Activated B cell treated with CpG ODN at 0.5 μM for 24 hours (primary cell): ENCODE measurements around the gene COG5. TPM values are rescaled to one million over a fixed set of nuclear protein-coding genes. Genes with fewer than 3 reads are reported as not detected.

Experiments
- ATAC-seq: fragments of 200-7000 bp; cut with Tn5 transposase; one replicate; pipeline ENCODE4 v1.10.0; 2021; ENCODE audit warnings: low read depth, mild to moderate bottlenecking, moderate library complexity
- CTCF ChIA-PET: fragments of 350-600 bp; sonication (Branson Sonifier 250); formaldehyde crosslinking; loops from one replicate; lab custom pipeline; 2021; ENCODE audit warnings: antibody characterized with exemption; lab: Charles Lee
- POLR2A ChIA-PET: fragments of 350-600 bp; sonication (Branson Sonifier 250); formaldehyde crosslinking; loops from one replicate; lab custom pipeline; 2021; ENCODE audit warnings: antibody characterized with exemption; lab: Charles Lee
- DNase-seq: peaks from one replicate; pipeline ENCODE4 v3.0.0; 2022
- H3K27ac Mint-ChIP-seq: one replicate; pipeline ENCODE4 v1.8.0; 2020; ENCODE audit warnings: mixed read lengths
- H3K27me3 Mint-ChIP-seq: one replicate; pipeline ENCODE4 v1.8.0; 2021; ENCODE audit warnings: mixed read lengths
- H3K36me3 Mint-ChIP-seq: one replicate; pipeline ENCODE4 v1.8.0; 2021; ENCODE audit warnings: low read depth, mixed read lengths
- H3K4me1 Mint-ChIP-seq: one replicate; pipeline ENCODE4 v1.8.0; 2021; ENCODE audit warnings: mixed read lengths
- H3K4me3 Mint-ChIP-seq: one replicate; pipeline ENCODE4 v1.8.0; 2020; ENCODE audit warnings: mild to moderate bottlenecking, mixed read lengths
- H3K9me3 Mint-ChIP-seq: one replicate; pipeline ENCODE4 v1.8.0; 2020; ENCODE audit warnings: mixed read lengths
- intact Hi-C: fragments of 100-400 bp; cut with micrococcal nuclease; formaldehyde crosslinking; loops from one replicate; pipeline ENCODE4 v1.15.1; 2024
- total RNA-seq: library from RNA; stranded (reverse); gene quantifications from 2 replicates; pipeline ENCODE4 v1.2.3, GENCODE V29; 2022
- TF ChIP-seq, protein P1 (sequence below): fragments of 200-600 bp; IDR thresholded peaks from one replicate; pipeline ENCODE4 v1.8.0; 2022; ENCODE audit warnings: antibody characterized with exemption, mild to moderate bottlenecking

Gene COG5
- total RNA-seq, 1 donor from 2014 or later, result 47.0 TPM

DNA sequence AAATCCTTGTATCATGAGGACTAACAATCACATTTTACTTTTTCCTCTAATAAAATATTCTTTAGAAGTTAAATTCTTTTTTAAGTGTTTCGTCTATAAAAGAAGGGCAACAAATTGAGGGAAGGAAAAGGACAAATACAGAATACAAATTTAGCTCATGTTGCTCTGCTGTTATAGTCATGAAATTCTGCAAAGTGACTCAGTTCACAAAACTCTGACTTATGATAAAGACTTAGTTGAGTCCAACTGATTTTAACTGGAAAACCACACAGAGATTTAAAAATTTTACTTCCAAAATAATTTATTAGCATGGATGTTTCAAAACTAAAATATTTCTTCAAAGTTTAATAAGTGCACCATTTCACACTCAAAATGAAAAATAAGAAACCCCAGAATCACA lies 168.9 kb downstream of the COG5 start:
- intact Hi-C loops, result no loop called here

DNA sequence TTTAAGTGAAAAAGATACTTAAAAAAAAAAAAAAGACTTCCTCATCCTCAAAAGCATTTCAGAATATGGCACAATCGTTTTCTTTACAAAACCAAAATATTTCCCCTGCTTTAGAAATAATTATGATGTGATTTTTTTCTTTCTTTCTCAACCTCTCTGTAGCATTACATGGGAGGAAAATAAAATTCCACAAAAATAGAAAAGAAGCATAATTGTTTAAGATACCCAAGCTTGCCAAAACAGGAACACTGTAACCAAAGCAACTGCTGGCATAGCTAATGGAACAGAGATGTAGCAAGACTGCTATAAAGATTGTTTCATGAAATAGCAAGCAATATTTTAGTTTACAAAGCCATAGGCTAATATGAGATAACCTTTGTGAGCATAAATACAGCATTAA lies 169.4 kb downstream of the COG5 start:
- CTCF ChIA-PET, result no interaction called here
- TF ChIP-seq, protein P1, sequence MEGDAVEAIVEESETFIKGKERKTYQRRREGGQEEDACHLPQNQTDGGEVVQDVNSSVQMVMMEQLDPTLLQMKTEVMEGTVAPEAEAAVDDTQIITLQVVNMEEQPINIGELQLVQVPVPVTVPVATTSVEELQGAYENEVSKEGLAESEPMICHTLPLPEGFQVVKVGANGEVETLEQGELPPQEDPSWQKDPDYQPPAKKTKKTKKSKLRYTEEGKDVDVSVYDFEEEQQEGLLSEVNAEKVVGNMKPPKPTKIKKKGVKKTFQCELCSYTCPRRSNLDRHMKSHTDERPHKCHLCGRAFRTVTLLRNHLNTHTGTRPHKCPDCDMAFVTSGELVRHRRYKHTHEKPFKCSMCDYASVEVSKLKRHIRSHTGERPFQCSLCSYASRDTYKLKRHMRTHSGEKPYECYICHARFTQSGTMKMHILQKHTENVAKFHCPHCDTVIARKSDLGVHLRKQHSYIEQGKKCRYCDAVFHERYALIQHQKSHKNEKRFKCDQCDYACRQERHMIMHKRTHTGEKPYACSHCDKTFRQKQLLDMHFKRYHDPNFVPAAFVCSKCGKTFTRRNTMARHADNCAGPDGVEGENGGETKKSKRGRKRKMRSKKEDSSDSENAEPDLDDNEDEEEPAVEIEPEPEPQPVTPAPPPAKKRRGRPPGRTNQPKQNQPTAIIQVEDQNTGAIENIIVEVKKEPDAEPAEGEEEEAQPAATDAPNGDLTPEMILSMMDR, result no peak
- Mint-ChIP-seq H3K27me3 (no peaks in the 10 kb centered on the region), H3K4me3 (no peak overlapping the region), H3K36me3 (peaks cover 25% of the 10 kb centered on the region), H3K27ac (no peak overlapping the region), H3K9me3 (no peaks in the 10 kb centered on the region), H3K4me1 (no peaks in the 10 kb centered on the region)
- DNase-seq (no peak), ATAC-seq (no peak)
- intact Hi-C loops, result no loop called here
- POLR2A ChIA-PET, result no interaction called here

More for the DNA sequence above, 168.9 kb downstream of the COG5 start:
- H3K27me3 Mint-ChIP-seq, result no peaks in the 10 kb centered on the region
- TF ChIP-seq, protein P1, result no peak
- peaks cover 30% of the 10 kb centered on the region for H3K36me3 Mint-ChIP-seq
- DNase-seq (no peak), ATAC-seq (no peak)
- H3K4me3 Mint-ChIP-seq, result no peak overlapping the region
- no peaks in the 10 kb centered on the region for H3K4me1 Mint-ChIP-seq
- CTCF ChIA-PET, result no interaction called here
- H3K27ac Mint-ChIP-seq, result no peak overlapping the region
- POLR2A ChIA-PET, result no interaction called here
- H3K9me3 Mint-ChIP-seq, result no peaks in the 10 kb centered on the region

DNA sequence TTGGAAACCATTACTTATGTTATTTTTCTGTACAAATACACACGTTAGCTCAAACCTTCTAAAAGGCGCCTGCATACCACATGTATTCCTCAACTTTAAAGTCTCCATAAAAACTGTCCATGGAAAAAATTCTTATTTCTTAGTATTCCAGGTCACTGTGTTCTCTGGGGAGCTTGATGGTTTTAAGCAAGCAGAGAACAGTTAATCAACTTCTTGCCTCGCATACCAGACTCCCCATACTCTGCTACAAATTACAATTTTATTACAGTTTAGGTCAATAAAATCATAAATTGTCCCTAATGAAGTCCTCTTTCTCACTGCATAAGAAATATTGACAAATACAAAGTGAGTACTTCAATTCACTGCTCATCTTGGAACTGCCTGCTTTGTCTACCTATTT lies 170.9 kb downstream of the COG5 start:
- TF ChIP-seq, protein P1, result no peak
- ChIA-PET POLR2A (no interaction called here), CTCF (no interaction called here)
- no peak for ATAC-seq
- H3K4me1 Mint-ChIP-seq, result no peaks in the 10 kb centered on the region
- H3K27me3 Mint-ChIP-seq, result no peaks in the 10 kb centered on the region
- no peaks in the 10 kb centered on the region for H3K9me3 Mint-ChIP-seq
- H3K4me3 Mint-ChIP-seq, result no peak overlapping the region
- intact Hi-C loops, result no loop called here
- peaks cover 20% of the 10 kb centered on the region for H3K36me3 Mint-ChIP-seq
- no peak for DNase-seq
- H3K27ac Mint-ChIP-seq, result no peak overlapping the region

DNA sequence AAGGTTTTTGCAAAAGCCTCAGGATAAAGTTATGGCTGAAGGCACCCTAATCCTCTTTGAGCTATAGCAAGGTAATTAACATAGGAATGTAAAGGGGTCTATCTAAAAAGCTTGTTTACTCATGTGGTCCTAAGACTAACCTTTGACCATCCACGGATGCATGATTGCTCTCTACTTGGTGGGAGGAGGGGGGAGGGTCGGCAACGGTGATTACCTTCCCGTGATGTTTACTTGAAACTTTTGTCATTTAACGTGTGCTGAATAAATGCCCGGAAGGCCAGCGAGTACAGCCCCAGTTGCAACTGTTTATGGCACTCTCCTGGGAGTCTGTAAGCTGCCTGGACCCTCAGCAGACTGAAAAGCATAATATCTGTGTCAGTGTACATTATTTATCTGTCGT lies 172.8 kb downstream of the COG5 start:
- no peak for ATAC-seq
- TF ChIP-seq, protein P1, result no peak
- intact Hi-C loops, result no loop called here

DNA sequence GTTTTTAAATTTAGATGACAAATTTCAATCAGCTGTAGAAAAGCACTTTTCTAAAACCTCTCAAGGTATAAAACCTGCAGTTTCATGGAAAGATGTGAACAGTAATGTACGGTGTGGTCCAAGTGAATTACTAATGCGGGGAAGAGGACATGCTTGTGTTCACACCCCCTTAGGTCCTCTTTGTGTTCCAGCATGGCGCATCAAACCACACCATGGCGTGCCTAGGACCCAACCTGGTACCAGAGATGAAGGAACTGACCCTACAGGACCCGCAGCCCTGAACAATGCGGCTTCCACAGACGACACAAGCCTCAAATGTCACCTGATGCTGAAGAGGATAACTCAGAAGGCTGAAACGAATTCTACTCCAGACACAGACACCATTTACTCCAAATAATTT lies 175.1 kb downstream of the COG5 start:
- H3K36me3 Mint-ChIP-seq, result peaks cover 14% of the 10 kb centered on the region
- H3K4me3 Mint-ChIP-seq, result no peak overlapping the region
- H3K4me1 Mint-ChIP-seq, result peaks cover 5% of the 10 kb centered on the region
- ATAC-seq (no peak), DNase-seq (no peak)
- CTCF ChIA-PET, result no interaction called here
- intact Hi-C loops, result no loop called here
- H3K27ac Mint-ChIP-seq, result no peak overlapping the region
- H3K27me3 Mint-ChIP-seq, result no peaks in the 10 kb centered on the region
- TF ChIP-seq, protein P1, result no peak
- no peaks in the 10 kb centered on the region for H3K9me3 Mint-ChIP-seq
- POLR2A ChIA-PET, result no interaction called here

More for the DNA sequence above, 172.8 kb downstream of the COG5 start:
- ChIA-PET CTCF (no interaction called here), POLR2A (no interaction called here)
- no peak for DNase-seq
- Mint-ChIP-seq H3K9me3 (no peaks in the 10 kb centered on the region), H3K27ac (no peak overlapping the region), H3K4me3 (no peak overlapping the region), H3K27me3 (no peaks in the 10 kb centered on the region), H3K36me3 (peaks cover 20% of the 10 kb centered on the region), H3K4me1 (peaks cover 5% of the 10 kb centered on the region)
